Stimulated activated CD4-positive, alpha-beta T cell treated with anti-CD3 and anti-CD28 coated beads, Interleukin-4, amount 100 ng/mL, for 4 hours (primary cell): ENCODE measurements around the gene TFR2.

ENCODE experiments used
- DNase-seq, 2 experiments: peaks; one replicate each; pipeline ENCODE4 v3.0.0-alpha.2; 2020

Gene TFR2

DNA sequence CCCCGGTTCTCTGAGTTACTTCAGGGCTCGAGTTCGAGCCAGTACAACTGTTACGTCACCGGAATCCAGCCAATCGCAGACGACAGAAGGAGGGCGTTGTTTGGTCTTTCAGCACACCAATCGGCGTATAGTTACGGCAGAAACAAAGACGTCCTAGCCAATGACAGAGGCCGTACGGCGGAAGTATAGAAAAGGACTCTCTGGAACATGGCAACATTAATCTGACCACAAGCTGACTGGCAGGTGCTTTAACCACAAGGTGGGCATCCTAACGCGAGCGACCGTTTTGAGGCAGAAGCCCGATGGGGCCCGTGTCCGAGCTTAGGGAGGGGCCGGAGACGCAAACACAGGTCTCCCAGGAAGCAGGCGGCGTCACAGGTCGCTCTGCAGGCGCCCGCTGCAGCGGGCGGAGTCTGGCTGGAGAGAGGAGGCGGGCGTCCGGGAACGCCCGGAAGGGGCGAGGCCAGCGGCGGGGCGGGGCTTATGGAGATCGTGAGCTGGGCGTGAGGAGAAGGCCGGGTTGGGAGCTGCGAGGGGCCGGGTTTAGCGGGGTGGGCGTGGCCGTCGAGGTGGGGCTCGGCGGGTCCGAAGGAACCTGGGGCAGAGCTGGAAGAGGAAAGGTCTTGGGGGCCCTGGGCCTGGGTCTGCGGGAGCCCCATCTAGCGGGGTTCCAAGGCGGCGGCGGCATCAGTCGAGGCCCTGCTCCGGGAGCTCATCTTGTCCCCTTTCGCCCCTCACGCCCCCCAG lies 29.2 kb downstream of the TFR2 start, which contains the start of gene MOSPD3:
TSS of gene MOSPD3 (plus strand) at position 558 of the 747 bp plus-strand sequence. CDS start 252 bp downstream, outside the sequence.
- peak; percentile 96 to 98 for DNase-seq

DNA sequence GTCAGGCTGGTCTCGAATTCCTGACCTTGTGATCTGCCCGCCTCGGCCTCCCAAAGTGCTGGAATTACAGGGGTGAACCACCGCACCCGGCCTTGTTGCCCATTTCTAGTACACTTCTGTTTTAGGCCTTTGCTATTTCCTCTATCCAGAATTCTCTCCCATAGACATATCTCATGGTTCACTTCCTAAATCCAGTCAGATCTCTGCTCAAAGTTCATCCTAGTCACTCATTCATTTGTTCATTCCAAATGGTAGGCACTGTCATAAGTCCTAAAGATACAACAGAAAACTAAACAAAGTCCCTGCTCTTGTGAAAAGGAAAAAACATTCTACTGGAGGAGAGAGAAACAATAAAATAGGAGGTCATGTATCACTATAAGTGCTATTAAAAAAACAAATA lies 31.4 kb downstream of the TFR2 start:
- no peak for DNase-seq

DNA sequence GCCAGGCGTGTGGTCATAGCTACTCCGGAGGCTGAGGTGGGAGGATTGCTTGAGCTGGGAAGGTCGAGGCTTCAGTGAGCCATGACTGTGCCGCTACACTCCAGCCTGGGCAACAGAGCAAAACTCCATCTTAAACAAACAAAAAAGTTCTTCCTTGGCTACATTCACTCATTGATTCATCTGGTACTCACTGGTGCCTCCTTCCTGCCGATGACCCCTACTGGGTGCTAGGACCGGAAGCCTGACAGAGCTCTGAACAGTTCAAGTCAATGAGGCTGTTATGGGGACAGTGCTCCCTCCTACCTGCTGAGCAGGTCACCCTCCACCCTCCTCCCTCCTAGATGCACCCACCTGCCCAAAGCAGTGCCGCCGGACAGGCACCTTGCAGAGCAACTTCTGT lies 34.2 kb downstream of the TFR2 start:
- DNase-seq: no peak

DNA sequence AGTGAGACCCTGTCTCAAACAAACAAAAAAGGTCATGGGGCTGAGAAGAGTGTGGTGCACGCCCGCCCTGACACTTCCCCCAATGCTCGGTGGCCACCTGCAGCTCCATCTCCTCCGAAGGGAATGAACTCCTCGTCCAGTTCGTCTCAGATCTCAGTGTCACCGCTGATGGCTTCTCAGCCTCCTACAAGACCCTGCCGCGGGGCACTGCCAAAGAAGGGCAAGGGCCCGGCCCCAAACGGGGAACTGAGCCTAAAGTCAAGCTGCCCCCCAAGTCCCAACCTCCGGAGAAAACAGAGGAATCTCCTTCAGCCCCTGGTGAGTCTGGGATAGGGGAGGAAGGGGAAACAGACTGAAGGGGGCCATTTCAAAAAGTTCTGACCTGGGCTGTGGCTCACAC lies 35.0 kb downstream of the TFR2 start:
- DNase-seq: no peak

DNA sequence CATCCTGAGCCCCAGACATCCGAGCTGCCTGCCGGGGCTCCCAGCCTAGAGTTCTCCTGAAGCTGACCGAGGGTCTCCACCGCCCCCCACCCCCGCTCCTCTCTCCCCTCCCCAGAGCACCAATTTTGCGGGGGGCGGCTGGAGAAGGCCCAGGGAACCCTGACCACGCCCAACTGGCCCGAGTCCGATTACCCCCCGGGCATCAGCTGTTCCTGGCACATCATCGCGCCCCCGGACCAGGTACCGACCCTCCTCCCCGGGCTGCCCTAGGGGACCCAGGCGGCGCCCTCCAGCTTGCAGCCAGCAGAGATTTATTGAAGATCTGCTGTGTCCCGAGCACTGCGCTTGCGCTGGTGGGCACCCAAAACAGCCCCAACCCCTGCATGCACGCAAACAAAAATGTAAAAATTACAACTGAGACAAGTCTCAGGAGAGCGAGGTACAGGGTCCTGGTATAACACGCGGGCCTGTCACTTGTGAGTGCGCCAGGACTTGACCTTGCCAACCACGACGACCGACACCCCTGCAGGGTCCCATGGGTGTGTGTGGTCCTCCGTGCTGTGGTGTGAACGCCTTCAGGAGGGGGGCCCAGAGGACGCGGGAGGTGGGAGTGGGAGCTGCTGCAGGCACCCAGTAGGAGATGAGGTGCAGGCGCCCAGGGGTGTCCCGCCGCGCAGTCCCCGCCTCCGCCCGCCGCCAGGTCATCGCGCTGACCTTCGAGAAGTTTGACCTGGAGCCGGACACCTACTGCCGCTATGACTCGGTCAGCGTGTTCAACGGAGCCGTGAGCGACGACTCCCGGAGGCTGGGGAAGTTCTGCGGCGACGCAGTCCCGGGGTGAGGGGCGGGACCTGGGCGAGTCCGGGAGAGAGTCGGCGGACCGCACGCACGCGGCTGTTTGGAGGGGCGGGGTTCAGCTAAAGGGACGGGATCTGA lies 36.1 kb downstream of the TFR2 start:
- DNase-seq: no peak

DNA sequence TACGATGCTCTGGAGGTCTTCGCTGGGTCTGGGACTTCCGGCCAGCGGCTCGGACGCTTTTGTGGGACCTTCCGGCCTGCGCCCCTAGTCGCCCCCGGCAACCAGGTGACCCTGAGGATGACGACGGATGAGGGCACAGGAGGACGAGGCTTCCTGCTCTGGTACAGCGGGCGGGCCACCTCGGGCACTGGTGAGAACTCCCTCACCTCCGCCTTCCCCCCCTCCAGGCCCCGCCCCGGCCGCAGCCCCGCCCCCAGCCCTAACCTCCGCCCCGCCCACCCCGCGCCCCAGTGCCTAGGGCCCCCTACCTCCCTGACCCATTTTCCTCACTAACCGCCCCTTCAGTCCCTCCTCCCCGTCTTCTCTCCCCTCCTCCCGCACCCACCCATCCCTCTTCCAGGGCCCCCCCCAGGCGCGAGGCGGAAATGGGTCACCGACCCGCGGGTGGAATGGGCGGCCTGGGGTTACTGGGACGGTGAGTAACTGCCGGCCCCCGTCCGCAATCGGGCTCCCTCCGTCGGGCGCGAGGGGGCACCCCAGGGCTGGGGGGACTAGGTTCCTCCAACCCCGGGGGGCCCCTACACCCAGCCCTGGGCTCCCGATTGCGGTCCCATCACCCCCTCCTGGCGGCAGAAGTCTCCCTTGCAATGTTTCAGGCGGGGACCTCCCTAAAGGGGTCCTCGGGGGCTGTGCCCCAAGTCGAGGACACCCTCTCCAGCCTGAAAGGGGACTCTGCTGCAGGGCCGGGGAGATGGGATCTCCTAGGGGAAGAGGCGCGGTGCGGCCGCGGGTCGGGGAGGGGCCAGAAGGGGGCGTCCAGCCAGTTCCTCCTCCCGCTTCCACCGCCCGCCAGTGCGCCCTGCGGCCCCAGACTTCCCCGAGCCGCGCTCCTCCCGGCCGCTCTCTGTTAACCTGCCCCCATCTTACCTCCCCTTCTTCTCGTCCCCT lies 37.0 kb downstream of the TFR2 start:
- DNase-seq: peak; percentile 58 to 69

DNA sequence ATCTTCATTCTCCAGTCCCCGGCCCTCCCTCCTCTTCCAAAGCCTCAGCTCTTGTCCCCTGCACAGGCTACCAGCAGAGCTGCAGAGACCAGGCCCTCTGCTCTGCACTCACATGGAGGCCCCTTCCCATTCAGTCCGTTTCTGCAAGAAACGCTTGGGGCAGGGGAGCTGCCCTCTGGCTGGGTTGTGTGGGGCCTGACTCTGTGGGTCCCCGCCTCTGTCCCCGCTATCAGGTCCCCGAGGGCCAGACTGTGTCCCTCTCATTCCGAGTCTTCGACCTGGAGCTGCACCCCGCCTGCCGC lies 37.7 kb downstream of the TFR2 start:
- no peak for DNase-seq

DNA sequence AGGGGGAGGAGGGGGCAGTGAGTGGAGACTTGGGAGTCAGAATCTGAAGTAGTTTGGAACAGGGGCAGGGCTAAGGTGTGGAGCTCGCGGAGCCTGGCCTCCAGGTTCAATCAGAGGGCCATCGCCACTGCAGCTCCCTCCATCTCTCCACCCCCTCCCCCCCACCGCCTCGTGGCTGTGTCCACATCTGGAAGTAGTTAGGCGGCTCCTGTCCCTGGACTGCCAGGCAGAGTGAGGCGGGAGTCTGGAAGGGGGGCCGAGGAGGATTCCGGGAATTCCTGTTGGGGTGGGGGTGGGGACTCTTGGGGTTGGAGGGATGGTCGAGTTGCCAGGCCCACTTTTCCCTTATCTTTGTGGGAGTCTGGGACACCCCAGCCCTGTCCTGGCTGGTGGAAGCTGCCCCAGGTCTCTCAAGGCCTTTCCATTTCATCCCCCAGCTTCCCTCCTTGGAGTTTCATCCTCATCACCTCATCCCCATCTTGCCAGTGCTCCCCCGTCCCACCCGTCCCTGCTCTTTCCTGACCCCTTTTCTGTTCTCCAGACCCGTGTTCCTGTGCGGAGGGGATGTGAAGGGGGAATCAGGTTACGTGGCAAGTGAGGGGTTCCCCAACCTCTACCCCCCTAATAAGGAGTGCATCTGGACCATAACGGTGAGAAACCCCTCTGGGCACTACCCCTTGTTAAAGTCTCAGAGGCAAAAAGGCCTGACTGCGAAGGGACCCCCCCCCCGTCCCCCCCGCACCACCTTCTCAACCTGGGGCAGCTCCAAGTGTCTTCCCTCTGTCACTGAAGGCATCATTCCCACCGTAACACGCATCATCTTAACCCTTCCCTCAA lies 38.2 kb downstream of the TFR2 start:
- DNase-seq: no peak

DNA sequence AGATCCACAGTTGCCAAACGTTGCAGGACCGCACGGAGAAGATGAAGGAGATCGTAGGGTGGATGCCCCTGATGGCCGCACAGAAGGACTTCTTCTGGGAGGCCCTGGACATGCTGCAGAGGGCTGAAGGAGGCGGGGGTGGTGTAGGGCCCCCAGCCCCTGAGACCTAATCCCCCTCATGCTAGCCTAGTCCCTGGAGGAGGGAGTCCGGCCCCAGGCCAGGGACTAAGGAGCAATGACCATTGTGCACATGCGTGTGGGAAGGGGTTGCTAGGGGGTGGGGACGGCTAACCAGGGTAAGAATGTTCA lies 40.7 kb downstream of the TFR2 start:
- no peak for DNase-seq

DNA sequence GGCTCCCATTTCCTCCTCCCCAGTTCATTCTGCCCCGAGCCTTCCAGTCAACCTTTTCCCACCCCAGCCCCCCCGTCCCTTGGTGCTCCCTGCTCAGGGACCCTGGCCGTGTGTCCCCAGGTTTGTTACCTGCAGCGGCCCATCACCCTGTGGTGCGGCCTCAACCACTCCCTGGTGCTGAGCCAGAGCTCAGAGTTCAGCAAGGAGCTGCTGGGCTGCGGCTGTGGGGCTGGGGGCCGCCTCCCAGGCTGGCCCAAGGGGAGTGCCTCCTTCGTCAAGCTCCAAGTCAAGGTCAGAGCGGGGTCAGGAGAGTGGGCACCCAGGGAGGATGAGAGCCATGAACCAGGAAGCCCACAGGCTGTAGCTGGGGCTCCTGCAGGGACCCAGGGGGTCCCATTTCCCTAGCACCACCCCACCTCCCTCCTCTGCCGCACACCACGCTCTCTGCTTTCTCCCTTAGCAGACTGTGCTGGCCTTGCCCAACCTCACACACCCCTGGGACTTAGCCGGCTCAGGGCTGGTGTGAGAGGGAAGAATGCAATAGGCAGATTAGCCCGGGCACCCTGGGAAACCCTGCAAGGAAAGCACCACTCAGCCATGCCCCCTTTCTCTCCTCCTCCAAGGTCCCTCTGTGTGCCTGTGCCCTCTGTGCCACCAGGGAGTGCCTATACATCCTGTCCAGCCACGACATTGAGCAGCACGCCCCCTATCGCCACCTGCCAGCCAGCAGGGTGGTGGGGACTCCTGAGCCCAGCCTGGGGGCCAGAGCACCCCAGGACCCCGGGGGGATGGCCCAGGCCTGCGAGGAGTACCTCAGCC lies 41.2 kb downstream of the TFR2 start:
- no peak for DNase-seq

DNA sequence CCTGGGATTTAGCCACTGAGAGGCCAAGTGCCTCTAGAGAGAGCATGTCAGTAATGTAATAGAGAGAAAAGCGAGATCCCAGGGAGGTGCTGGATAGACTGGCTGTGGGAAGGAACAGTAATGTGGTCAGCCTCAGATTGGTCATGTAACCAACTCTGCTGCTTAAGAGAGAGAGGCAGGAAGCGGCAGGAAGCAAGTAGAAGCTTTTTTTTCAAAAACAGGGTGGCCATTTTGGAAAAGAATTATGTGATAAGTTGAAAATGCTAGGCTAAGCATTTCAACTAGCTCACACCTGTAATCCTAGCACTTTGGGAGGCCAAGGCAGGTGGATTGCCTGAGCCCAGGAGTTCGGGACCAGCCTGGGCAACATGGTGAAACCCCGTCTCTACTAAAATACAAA lies 42.9 kb downstream of the TFR2 start:
- no peak for DNase-seq

DNA sequence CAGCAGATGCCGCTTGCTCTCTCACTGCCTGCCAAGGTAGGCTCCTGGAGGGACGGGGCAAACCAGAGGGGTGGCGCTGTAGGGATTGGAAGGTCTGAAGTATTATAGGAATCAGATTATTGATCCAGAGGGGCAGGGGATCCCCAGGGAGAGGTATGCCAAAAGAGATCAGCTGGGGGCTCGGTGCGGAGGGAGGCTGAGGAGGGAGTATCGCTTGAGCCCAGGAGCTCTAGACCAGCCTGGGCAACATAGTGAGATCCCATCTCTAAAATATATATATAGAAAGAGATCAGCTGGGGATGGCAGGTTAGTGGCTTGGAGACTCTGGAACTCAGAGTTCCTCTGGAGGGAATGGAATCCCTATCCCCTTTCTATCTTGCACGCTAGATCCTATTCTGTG lies 46.2 kb downstream of the TFR2 start:
- no peak for DNase-seq

DNA sequence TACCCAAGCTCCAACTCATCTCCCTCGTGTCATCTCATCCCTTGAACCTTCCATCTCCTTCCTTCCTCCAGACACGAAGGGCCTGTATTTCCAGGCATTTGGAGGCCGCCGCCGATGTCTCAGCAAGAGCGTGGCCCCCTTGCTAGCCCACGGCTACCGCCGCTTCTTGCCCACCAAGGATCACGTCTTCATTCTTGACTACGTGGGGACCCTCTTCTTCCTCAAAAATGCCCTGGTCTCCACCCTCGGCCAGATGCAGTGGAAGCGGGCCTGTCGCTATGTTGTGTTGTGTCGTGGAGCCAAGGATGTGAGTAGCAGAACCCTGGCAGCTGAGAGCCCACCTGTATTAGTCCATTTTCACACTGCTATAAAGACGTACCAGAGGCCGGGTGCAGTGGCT lies 49.8 kb downstream of the TFR2 start:
- no peak for DNase-seq

DNA sequence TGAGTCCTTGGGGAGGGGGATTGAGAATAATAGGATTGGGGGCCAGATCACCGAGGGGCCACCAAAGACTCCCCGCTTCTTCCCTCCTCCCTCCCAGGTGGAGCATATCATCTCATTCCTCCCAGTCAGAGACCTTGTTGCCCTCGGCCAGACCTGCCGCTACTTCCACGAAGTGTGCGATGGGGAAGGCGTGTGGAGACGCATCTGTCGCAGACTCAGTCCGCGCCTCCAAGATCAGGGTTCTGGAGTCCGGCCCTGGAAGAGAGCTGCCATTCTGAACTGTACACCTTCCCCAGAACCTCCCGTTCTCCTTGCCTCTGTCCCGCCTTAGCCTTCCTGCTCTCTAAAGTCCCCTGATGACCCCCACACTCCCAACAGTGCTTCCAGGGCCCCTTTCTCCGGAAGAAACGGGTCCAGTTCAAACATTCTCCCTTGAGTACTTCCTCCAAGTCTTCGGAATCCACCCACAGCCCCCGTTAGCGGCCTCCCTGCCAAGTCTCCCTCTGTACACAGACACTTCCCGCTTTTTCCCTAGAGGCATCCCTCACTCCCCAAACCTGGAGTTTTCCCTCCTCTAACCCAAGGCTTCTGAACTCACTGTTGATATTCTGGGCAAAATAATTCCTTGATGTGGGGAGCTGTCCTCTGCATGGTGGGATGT lies 51.1 kb downstream of the TFR2 start:
- no peak for DNase-seq

DNA sequence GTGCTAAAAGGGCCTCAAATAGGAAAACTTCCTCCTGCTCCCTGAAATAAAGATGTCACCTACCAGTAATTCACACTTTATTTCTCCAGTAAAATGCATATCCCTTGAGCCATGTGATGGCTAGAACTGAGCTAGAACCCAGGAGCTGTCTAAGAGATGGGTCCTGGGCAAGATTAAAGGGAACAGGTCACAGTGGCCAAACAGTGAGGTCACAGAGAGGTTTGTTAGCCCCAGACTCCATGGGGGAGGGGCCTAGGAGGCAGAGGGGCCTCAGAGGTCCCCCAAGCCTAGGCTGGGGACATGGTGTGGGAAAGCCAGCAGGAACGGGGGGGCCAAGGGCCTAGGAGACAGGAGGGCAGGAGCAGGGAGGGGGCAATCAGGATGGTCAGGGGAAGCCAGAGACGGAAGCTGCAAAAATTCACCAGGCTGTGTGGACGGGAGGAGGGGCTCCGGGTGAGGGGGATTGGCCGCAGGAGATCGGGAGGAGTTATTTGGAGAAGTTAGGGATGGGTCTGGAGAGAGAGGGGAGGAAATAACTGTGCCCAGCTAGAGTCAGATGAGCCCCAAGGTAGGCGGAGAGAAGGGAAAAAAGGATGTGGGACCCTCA lies 51.9 kb downstream of the TFR2 start:
- no peak for DNase-seq

DNA sequence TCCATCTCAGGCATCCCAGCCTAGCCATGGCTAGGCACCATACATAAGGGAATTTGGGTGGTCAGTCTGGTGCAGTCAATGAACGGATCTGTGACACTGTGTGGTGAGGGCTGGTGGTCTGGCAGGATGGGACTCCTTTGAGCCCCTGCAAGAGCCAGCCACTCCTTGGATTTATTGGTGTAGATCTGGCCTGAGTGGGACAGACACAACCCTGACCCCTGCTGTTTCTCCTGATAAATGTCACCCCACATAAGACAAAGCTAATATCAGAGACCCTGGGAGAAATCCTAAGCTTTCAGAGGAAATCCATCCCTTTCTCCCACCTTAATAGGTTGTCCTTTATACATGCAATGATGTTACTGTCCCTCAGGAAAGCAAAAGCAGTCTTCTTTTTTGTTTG lies 52.9 kb downstream of the TFR2 start:
- DNase-seq: no peak

DNA sequence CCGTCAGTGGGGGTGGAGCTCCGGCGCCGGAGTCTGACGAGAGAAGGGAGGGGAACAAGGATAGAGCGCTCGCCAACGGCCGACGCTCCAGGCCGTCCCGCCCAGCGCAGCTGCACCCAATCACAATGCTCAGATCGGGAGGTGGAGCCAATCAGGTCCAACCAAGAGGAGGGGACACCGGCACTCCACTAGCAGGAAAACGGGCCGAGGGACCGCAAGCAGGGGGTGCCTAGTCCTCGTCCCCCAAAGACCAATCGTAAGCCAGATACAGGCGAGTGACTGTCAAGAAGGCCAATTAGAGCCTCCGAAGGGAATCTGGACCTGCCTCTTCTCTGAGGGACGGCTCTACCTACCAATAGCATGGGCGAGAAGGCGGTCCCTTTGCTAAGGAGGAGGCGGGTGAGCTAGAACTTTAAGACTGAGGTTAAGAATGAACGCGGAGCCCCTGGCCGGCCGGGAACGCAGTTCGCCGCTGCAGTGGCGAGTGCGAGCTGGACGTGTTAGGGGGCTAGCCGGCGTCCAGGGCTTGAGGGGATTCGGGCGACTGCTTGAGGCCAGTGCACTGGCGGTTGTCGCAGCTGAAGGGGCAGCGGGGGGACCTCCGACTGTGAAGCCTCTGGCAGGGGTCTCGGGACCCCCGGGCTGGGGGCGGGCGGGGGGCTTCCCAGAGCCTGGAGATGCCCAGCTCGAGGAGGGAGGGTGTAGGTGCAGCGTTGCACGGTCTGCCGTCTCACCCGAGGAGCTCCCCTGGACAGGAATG lies 54.9 kb downstream of the TFR2 start, which contains the start of gene FBXO24:
TSS of gene FBXO24 (plus strand) at position 63 of the 760 bp plus-strand sequence. CDS start at position 361, 298 bp downstream.
- DNase-seq: peak; percentile 96 to 100

DNA sequence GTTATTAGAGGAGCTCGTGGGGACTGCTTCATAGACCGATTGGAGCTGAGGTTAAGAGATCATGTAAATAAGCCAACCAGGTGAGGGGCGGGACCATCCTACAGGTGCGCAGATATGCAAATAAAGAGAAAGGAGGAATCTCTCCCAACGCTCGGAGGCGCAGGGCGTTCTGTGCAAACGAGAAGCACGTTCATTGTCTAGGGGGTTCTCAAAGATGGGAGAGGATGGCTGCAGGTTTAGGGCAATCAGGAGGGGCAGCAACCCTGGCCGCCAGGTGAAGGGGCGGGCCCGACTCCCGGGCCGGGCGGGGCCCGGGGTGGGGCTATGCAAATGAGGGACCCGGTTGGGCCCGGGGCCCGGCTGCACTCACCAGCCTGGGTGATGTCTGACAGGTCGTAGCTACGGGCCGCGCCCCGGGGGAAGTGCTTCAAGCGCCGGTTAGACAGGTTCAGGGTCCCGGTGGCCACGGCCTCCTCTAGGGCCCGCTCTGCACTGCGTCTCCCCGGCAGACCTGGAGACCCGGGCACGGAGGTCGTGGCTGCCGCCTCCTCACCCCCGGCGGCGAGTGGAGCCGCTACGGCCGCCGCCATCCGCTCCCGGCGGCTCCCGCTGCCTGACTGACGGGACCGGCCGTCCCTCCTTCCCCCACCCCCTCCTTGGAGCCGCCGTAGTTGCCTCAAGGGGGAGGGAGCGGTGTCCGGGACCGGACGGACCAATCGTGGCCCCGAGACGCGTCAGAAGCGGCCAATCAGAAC lies 55.7 kb downstream of the TFR2 start, which contains the start of gene LRCH4:
TSS of gene LRCH4 (minus strand) at position 619 of the 755 bp plus-strand sequence. CDS start at position 590, 29 bp downstream.
- DNase-seq: peak; percentile 45 to 56
